HT1080 (cell line): ENCODE results near the gene GZMM. TPM values are rescaled to one million over a fixed set of nuclear protein-coding genes. Genes with fewer than 3 reads are reported as not detected.

Experiments used
- DNase-seq: peaks from one replicate; pipeline ENCODE4 v3.0.0-alpha.2; 2015; ENCODE audit warnings: low read depth
- total RNA-seq: library from RNA; depleted of rRNA; stranded (reverse); fragments of >200 nt; shearing (Covaris generic); gene quantifications from 2 replicates; pipeline ENCODE4 v1.2.3, GENCODE V29; 2014

GZMM gene
- total RNA-seq, 1 experiment from 2014 or later = not detected

DNA sequence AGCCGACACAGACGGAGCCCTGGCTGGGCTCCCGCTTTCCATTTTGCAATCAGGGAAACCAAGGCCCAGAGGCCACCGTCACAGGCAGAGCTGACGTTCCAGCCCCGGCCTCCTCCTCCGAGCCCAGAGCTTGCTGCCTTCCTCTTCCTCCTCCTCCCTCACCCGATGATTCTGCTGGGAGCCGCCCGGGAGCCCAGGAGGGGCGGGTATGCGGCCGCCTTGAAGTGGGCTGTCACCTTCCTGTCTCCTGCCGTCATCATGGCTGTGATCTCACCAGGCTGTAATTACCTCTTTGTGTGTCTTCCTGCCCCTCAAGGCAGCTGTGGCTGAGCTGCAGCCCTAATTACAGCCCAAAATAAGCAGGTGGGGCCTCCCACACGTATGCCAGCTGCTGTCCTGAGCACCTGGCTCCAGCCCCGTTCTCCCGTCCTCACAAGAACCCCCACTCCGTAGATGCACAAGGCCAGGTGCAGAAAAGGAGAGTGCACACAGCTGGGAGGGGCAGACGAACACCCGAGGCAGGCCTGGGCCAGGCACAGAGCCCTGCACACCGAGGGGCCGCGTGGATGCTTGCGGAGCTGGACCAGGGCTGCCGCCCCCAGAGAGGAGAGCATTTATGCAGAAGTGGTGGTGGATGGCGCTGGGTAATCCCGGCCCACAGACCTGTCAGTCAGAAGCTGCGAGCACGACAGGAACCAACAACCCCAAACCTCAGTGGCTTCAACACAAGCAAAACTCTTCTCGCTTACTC lies 32.6 kb upstream of the GZMM start:
- peak; percentile 92 for DNase-seq

DNA sequence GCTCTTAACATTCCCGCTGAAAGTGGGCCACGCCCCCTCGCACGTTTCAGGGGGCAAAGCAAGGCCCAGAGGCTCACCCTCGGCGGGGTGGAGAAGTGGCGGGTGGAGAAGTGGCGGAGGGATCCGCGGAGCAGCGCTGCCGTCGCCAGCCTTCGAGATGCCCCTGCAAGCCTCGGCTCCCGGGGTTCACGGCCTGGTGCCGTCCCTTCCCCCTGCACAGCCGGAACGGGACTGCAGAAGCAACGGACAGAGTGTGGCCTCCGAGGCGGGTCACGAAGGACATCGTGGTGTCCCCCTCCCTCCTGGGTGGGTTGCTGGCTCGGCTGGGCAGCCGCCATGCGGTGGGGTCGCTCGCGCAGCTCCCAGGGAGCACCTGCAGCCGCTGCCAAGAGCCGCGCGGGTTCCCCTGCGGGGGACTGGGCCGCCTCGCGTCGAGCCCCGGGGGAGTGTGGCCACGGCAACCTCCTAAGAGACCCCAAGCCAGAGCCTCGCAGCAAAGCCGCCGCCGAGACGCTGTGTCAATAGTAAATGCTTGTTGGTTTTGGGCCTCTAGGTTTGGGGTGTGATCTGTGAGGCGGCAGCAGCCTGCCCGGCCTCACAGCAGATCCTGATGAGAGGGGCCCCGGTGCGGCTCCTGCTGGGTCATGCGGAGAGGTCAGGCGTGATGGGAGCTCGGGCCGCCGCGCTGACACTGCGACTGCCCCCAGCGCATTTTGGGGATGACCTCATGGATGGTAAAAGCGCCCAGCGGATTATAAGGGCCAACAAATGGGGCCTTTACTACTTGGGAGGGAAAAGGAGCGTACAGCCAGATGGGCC lies 31.1 kb upstream of the GZMM start:
- no peak for DNase-seq

DNA sequence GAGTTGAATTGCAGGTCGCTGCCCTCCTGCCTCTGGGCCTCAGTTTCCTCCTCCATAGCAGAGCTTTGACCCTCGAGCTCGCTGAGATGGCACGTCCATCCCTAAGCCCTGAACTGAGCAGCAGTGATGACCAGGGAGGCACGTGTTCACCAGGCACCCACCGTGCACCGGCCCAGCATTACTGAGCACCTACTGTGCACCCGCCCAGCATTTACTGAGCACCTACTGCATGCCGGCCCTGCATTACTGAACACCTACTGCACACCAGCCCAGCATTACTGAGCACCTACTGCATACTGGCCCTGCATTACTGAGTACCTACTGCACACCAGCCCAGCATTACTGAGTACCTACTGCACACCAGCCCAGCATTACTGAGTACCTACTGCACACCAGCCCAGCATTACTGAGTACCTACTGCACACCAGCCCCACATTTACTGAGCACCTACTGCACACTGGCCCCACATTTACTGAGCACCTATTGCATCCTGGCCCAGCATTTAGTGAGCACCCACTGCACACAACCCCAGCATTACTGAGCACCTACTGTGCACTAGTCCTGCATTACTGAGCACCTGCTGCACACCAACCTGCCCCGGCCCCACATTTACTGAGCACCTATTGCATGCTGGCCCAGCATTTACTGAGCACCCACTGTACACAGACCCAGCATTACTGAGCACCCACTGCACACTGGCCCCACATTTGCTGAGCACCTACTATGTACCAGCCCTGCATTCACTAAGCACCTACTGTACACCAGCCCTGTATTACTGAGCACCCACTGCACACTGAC lies 30.3 kb upstream of the GZMM start:
- DNase-seq = no peak

DNA sequence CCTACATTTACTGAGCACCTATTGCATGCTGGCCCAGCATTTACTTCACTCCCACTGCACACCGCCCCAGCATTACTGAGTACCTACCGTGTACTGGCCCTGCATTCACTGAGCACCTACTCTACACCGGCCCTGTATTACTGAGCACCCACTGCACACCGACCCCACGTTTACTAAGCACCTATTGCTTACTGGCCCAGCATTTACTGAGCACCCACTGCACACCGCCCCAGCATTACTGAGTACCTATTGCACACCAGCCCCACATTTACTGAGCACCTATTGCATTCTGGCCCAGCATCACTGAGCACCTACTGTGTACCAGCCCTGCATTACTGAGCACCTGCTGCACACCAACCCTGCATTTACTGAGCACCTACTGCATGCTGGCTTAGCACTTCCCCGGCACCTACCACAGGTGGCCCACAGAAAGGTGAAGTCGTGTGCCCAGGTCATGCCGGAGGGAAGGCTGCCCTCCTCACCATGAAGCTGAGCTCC lies 29.6 kb upstream of the GZMM start:
- no peak for DNase-seq

DNA sequence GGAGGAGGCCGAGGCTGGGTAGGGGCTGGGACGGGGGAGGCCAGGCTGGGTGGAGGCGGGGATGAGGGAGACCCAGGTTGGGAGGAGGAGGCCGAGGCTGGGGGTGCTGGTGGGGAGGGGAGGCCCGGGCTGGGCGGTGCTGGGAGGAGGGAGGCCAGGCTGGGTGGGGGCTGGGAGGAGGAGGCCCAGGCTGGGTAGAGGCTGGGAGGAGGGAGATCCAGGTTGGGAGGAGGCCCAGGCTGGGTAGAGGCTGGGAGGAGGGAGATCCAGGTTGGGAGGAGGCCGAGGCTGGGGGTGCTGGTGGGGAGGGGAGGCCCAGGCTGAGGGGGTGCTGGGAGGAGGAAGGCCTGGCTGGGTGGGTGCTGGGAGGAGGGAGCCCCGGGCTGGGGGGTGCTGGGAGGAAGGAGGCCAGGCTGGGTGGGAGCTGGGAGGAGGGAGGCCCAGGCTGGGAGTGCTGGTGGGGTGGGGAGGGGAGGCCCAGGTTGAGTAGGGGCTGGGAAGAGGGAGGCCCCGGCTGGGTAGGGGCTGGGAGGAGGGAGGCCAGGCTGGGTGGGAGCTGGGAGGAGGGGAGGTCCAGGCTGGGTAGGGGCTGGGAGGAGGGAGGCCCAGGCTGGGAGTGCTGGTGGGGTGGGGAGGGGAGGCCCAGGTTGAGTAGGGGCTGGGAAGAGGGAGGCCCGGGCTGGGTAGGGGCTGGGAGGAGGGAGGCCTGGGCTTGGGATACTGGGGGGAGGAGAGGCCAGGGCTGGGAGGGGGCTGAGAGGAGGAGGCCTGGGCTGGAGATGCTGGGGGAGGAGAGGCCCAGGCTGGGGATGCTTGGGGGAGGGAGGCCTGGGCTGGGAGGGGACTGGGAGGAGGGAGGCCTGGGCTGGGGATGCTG lies 25.9 kb upstream of the GZMM start:
- no peak for DNase-seq

DNA sequence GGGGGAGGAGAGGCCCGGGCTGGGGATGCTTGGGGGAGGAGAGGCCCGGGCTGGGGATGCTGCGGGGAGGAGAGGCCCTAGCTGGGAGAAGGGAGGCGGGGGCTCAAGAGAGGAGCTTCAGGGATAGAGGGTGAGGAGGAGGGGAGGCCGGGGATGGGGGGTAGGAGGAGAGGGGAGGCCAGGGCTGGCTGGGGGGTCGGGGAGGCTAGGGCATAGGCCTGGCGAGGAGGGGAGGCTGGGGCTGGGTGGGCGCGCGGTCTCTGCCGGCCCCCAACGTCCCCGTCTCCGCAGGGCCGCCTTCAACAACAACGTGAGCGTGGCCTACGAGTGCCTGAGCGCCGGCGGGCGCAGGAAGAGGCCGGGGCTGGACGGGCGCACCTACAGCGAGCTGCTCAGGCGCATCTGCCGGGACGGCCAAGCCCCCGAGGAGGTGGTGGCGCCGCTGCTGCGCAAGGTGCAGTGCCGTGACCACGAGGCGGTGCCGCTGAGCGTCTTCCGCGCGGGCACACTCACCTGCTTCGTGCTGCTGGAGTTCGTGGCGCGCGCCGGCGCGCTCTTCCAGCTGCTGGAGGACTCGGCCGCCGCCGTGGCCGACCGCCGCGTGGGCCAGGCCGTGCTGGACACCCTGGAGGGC lies 25.1 kb upstream of the GZMM start:
- no peak for DNase-seq

DNA sequence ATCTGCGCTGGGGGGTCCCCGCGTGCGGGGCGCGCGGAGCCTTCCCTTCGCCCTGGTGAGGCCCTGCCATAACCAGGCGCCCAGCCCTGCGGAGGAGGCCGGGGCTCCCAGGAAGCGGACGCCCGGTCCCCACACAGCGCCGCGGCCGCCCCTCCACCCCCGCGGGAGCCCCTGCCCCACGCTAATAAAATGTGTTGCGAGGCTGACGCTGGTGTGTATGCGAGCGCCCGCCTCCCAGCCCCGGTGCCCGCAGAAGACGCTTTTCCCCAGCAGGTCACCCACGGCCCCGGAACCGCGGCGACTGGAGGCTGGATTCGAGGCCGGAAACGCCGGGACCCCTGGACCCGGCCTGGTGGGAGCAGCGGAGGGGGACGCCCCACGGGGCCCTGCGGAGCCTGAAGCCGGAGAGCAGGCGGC lies 24.4 kb upstream of the GZMM start:
- no peak for DNase-seq

DNA sequence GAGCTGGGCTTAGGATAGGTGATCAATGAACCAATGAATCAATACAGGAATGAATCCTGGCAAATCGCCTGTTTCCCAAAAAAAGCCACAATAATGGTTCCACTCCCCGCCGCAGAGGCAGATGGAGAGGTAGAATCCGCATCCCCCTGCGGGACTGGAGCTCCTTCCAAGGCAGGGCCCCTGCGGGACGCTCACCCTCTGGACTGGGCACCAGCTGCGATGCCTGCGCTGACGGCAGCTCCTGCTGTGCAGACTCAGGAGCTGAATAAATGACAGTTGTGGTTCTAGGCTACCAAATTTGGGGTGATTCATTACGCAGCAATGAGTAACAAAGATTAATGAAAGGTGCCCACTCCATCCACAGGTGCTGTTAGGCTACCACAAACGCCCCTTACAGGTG lies 21.1 kb upstream of the GZMM start:
- DNase-seq = no peak

DNA sequence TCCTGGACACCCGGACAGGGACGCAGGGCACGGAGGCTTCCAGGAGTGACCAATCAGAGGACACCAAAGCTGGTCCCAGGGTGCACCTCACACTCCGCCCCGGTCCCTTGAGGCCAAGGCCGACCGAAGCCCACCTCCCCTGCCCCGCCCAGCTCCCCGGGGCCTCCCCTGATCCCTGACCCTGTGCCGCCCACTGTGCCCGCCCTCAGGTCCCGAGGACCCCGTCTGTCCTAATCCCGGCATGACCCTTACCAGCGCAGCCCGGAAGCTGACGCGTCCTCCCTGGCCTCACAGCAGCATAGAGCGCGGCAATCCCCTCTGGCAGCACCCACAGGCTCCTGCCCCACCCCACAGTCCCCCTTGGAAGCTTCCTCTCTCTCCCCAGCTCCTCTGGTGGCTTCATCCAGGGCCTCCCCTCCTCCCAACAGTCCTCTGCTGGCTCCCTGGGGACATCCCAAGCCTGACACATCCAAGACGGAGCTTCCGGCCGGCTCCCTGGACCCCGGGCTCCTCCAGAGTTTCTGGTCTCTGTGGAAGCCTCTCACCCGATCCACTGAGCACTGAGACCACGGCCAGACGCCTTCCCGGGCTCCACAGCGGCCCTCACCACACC lies 19.7 kb upstream of the GZMM start:
- no peak for DNase-seq

DNA sequence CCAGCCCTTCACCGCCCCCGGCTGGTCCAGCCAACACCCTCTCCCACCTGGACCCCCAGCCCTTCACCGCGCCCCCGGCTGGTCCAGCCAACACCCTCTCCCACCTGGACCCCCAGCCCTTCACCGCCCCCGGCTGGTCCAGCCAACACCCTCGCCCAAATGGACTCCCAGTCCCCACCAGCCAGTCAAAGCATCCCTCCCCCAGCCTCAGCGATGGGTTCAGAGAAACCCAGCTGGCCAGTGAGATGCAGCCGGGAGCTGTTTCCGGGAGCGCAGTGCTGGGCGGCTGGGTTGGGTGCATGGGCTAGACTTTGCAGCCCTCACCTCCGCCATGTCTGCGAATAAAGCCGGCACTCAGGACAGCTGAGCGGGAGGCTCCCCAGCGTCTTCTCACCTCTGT lies 18.8 kb upstream of the GZMM start:
- DNase-seq = no peak

DNA sequence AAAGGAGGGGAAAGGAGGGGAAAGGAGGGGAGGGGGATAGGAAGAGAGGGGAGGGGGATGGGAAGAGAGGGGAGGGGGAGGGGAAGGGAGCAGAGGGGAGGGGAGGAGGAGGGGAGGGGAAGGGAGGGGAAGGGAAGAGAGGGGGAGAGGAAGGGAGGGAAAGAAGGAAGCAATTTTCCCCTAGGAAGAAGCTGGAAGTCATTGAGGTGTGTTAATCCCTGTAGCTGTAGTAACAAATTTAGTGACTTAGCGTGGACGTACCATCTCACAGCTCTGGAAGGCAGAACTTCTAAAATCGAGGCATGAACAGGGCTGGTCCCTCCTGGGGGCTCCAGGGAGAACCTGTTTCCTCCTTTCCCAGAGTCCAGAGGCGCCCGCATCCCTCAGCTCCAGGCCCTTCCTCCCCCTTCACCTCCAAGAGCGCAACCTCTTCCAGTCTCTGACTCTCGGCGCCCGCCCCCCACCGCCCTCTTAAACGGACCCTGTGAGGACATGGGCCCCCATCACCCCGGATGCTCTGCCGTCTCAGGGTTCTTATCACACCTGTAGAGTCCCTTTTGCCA lies 17.9 kb upstream of the GZMM start:
- DNase-seq = no peak

DNA sequence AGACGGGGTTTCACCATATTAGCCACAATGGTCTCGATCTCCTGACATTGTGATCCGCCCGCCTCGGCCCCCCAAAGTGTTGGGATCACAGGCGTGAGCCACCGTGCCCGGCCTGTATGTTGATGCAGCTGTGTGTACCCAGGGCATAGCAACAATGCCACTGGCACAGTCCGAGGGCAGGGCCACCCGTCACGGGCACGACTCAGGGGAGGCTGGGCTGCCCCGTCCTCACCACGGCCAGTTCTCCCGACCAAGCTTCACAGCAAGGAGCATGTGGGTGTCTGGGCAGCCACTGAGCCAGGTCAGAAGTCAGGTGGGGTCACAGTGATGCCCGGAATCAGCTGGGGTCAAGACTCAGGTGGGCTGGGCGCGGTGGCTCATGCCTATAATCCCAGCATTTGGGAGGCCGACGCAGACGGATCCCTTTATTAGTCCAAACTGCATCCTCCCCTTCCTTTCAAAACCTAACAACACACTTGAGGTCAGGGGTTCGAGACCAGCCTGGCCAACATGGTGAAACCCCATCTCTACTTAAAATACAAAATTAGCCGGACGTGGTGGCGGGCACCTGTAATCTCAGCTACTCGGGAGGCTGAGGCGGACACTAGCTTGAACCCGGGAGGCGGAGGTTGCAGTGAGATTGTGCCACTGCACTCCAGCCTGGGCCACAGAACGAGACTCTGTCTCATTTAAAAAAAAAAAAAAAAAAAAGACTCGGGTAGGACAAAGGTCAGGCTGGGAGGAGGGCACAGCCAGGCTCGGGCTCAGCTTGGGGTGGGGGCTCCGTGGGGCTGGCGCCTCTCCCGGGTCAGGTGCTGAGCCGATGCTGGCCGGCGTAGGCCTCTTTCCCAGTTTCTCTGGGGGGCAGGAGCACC lies 13.5 kb upstream of the GZMM start:
- DNase-seq = no peak

DNA sequence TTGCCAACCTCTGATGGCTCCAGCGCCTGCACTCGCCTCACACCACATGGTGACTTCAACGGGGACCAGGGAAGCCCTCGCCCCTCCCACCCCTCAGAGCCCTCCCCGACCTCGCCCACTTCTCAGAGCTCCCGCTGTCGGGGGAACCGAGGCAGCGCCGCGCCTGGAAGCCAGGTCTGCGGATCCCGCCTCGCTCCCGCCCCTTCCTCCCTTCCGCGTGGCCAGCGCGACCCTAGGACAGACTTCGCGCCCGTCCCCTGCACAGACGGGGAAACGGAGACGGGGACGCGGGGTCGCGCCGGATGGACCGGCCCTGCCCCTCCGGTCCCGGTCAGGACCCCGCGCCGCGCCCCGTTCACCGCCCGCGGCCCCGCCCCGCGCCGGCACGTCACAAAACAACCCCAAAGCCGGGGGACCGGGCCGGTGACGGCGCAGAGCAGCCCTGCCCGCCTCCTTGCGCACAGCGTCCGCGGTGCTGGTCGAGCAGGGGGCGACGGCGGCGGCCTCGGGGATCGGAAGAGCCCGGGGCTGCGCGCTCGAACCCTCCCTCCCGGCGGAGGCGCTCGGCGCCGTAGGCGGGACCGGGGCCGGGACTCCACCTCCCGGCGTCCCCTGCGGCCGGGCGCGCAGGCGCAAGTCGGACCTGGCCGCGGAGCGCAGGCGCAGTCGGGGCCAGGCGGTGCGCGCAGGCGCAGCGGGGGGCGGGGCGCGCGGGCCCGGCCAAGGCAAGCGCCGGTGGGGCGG lies 12.7 kb upstream of the GZMM start:
- peak; percentile 69 for DNase-seq

DNA sequence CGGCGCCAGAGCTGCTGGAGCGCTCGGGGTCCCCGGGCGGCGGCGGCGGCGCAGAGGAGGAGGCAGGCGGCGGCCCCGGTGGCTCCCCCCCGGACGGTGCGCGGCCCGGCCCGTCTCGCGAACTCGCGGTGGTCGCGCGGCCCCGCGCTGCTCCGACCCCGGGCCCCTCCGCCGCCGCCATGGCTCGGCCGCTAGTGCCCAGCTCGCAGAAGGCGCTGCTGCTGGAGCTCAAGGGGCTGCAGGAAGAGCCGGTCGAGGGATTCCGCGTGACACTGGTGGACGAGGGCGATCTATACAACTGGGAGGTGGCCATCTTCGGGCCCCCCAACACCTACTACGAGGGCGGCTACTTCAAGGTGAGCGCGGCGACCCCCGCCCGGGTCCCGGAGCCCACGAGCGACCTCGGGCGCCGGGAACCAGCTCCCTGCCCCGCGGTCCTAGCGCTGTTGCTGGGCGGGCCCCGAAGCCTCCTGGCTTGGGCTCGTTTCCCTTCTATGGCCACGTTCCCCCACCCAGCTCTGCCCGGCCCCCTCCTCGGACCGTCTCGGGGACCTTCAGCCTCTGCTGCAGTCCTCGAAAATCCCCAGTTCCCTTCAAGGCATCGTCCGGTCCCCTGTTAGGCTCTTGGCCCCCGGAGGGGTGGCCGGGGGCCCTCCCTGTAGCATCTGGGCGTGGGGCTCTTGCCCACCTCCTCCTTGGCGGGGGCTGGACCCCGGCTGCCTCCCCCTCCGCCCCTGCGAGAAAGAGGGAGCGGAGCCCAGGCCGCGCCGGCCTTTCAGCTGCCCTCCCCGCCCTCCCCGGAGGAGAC lies 11.9 kb upstream of the GZMM start, which contains the start of gene CDC34:
Gene CDC34, plus strand, starts transcription at position 8 of the 808 bp plus-strand sequence. Its CDS starts 172 bp downstream, at position 180.
- no peak for DNase-seq

DNA sequence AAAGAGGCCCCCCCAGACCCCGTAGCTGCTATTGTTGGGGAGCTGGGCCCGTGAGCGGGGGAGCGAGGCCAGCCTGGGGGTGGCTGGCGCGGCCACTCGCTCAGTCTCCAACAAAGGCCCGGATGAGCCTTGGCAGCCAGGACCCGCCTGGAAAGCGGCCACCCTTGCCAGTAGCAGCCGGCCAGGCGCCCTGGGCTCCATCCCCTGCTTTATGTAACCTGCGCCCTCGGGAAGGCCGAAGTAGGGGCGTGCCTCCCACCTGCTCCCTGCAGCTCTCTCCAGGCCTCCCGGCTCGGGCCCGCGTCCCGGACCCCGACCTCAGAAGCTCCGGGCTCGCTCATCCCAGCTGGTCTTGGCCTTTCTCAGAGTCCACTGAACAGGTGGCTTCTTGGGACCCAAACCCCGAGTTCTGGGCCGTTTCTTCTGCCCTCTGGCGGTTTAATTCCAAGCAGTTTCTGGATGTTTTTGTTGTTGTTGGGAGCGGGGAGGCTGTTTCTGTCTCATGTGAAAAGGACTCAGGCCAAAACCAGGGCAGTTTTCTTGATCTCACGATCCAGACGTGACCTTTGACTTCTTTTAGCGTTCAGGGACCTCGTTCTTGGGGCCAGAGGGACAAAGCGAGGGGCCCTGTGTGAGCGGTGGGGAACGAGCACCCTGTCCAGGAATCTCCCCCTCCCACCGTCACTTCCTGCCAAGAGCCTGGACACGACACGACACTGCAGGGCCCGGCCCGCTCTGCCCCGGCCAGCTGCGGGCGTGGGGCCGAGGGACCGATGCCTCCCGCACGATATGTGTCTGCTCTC lies 11.1 kb upstream of the GZMM start:
- DNase-seq = peak; percentile 60
